GM12873 (cell line): ENCODE results near the gene TEK.

Source experiments
- CTCF ChIP-seq: IDR thresholded peaks from 2 replicates; pipeline ENCODE4 v1.5.1; 2012; ENCODE audit warnings: low read depth, mild to moderate bottlenecking, moderate library complexity, low read length, control low read depth; ENCODE audit not compliant: insufficient read depth; ENCODE audit errors: missing control alignments

TEK gene

GRCh38 chr9:27109621-27110020 lies 596 bp downstream of the TEK start:
- no peak for TF ChIP-seq CTCF

DNA sequence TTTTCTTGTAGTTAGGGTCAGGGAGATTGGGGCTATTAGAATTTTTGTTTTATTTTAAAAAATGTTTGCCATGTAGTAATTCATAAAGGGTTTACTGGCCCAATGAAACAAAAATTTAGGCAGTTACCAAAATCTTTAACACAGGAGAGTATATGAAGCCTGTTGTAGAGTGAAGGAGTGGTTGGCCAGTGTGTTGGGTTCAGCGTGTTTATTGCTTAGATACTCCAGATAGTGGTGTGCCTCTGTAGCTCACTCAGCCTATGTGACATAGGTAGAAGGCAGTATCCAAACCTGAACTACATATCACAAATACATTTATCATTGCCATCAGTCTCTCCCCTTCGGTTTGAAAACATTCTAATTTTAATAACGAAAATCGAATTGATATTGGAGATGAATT lies 1.2 kb downstream of the TEK start:
- no peak for TF ChIP-seq CTCF

- no peak for TF ChIP-seq CTCF
Measured at GRCh38 chr9:27112235-27112634, 3.2 kb downstream of the TEK start.

DNA sequence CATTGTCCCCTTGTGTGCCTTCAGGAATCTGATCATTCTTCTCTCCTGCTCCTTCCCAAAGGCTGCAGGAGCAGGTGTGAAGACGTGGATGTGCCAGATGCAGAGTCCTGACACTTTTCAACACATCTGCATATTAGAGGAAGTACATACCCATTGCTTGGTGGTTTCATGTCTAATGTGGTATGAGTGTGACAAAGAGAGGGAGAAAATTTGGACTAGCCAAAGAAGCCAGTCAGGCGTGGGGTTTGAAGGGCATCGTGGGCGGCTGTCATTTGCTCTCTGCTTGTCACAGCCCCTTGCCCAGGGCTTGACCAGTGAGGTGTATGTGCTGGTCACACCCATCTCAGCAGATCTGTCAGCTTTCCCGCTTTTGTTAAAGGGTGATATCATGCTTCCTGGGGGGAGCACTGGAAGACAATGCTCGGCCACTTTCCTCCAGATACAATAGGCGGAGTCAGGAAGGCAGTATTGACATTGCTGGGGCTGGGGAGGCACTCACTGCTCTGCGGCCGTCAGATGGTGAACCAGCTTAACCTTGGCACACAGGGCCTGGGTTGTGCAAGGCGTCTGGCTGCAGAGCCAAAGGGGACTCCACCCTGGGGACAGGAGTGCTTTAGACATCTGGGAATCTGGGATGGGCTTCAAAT lies 8.6 kb downstream of the TEK start:
- TF ChIP-seq CTCF = no peak

GRCh38 chr9:27118916-27119315 lies 9.9 kb downstream of the TEK start:
- TF ChIP-seq CTCF = no peak

GRCh38 chr9:27124151-27124550 lies 15.1 kb downstream of the TEK start:
- no peak for TF ChIP-seq CTCF

GRCh38 chr9:27125030-27125429 lies 16.0 kb downstream of the TEK start:
- no peak for TF ChIP-seq CTCF
